Kidney epithelial cell (primary cell): ENCODE measurements around the gene SLC12A4. TPM values are rescaled to one million over a fixed set of nuclear protein-coding genes. Genes with fewer than 3 reads are reported as not detected.
A peak's percentile ranks its signal among the peaks of the same experiment; 100 is the strongest.
"Not testable (repeated sequence)": the region's sequence is repeated elsewhere in the genome, so short reads cannot be mapped to it uniquely, and the experiment has no call there.

ENCODE experiments used
- DNase-seq: peaks from one replicate; pipeline ENCODE4 v3.0.0-alpha.2; 2010; ENCODE audit warnings: low read depth
- H3K27me3 ChIP-seq: 2 replicates; pipeline ENCODE4 v1.6.0; 2011; ENCODE audit warnings: low read length; ENCODE audit not compliant: control insufficient read depth, insufficient read depth
- H3K36me3 ChIP-seq: 2 replicates; pipeline ENCODE4 v1.5.1; 2011; ENCODE audit warnings: low read length; ENCODE audit not compliant: control insufficient read depth, insufficient read depth
- H3K4me3 ChIP-seq: 2 replicates; pipeline ENCODE4 v1.5.1; 2011; ENCODE audit warnings: low read depth, mild to moderate bottlenecking, control low read depth, low read length
- total RNA-seq: library from RNA; depleted of rRNA; stranded (reverse); fragments of >200 nt; gene quantifications from 2 replicates; pipeline ENCODE4 v1.2.3, GENCODE V29; 2015
- TF ChIP-seq, protein P1 (sequence below): IDR thresholded peaks from 2 replicates; pipeline ENCODE4 v1.5.1; 2011; ENCODE audit warnings: mild to moderate bottlenecking, moderate library complexity, low read length, control low read depth, inconsistent platforms; ENCODE audit not compliant: insufficient read depth, poor library complexity, severe bottlenecking

The SLC12A4 gene
- total RNA-seq, 1 donor from 2014 or later = 36.6 TPM

DNA sequence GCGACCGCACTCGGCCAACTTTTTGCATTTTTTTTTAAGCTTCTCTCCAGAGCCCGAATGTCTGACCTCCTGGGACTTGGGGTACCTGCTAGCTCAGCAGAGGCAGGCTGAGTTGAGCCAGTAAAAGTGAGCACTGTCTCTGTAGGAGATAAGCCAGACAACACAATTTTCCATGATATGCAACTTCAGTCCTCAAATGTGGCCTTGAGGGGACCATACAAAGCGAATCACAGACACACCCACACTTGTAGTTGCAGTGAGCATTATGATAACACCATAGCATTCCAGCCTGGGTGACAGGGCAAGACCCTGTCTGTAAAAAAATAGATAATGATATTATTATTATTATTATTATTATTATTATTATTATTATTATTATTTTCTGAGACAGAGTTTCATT, 28.2 kb upstream of the SLC12A4 start:
- no peak overlapping the region for H3K4me3 ChIP-seq
- peaks cover 3% of the 10 kb centered on the region for H3K27me3 ChIP-seq
- no peak for DNase-seq
- H3K36me3 ChIP-seq = no peaks in the 10 kb centered on the region
- TF ChIP-seq, protein P1, sequence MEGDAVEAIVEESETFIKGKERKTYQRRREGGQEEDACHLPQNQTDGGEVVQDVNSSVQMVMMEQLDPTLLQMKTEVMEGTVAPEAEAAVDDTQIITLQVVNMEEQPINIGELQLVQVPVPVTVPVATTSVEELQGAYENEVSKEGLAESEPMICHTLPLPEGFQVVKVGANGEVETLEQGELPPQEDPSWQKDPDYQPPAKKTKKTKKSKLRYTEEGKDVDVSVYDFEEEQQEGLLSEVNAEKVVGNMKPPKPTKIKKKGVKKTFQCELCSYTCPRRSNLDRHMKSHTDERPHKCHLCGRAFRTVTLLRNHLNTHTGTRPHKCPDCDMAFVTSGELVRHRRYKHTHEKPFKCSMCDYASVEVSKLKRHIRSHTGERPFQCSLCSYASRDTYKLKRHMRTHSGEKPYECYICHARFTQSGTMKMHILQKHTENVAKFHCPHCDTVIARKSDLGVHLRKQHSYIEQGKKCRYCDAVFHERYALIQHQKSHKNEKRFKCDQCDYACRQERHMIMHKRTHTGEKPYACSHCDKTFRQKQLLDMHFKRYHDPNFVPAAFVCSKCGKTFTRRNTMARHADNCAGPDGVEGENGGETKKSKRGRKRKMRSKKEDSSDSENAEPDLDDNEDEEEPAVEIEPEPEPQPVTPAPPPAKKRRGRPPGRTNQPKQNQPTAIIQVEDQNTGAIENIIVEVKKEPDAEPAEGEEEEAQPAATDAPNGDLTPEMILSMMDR = no peak

DNA sequence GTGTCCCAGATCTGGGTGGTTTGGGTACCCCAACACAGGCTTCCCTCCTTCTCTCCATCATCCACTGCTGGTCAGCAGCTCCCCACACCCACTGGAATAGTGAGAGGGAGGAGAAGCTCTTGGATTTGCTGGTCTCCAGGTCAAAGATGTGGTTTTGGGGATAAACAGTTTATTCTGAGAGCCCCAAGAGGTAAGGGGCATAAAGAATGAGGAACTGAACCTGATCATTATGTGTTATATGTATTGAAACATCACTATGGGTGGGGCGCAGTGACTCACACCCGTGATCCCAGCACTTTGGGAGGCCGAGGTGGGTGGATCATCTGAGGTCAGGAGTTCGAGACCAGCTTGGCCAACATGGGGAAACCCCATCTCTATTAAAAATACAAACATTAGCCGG, 27.0 kb upstream of the SLC12A4 start:
- peaks cover 3% of the 10 kb centered on the region for H3K27me3 ChIP-seq
- TF ChIP-seq, protein P1 = no peak
- DNase-seq = no peak
- no peak overlapping the region for H3K4me3 ChIP-seq
- H3K36me3 ChIP-seq = no peaks in the 10 kb centered on the region

GRCh38 chr16:67994040-67994408, 25.6 kb upstream of the SLC12A4 start:
- H3K36me3 ChIP-seq, DNase-seq, H3K27me3 ChIP-seq, H3K4me3 ChIP-seq: not testable (repeated sequence)

DNA sequence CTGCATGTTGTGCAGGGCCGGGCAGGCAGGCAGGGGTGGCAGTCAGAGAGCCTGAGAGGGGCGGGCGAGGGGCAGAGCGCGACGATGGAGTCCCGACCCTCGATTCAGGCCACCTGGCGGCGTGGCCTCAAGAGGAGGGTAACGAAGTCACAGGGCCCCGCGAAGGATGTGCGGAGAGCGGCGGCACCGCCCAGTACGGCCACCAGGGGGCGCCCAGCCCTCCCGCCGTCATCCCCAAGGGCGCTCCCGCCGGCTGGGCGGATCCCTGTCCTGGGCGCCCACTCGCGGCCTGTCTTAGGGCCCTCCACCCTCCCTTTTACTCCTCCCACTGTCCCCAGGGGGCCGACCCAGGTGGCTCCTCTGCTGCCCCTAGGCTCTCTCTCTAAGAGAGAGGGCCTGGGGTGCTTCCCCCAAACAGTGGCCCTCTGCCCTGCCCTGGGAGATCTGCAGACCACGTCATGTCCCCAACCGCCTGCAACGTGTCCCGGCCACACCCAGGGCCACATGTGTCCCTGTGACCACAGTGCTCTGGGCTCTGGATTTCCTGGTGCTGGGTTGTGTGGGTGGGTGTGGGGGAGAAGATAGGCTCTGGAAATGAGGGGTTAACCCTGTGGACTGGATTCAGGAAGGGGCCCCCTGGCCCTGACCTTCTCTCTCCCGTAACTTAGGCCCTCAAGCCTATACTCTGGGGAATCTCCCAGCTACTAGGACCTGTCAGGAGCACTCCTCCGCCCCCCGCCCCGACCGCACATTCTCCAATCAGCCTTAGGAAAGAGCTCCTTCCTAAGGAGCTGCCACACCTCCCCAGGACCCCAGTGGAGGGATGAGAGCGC, 25.0 kb upstream of the SLC12A4 start:
- H3K27me3 ChIP-seq = peaks cover 3% of the 10 kb centered on the region
- no peak for DNase-seq
- no peaks in the 10 kb centered on the region for H3K36me3 ChIP-seq
- no peak overlapping the region for H3K4me3 ChIP-seq
- TF ChIP-seq, protein P1 = peak; percentile 83

DNA sequence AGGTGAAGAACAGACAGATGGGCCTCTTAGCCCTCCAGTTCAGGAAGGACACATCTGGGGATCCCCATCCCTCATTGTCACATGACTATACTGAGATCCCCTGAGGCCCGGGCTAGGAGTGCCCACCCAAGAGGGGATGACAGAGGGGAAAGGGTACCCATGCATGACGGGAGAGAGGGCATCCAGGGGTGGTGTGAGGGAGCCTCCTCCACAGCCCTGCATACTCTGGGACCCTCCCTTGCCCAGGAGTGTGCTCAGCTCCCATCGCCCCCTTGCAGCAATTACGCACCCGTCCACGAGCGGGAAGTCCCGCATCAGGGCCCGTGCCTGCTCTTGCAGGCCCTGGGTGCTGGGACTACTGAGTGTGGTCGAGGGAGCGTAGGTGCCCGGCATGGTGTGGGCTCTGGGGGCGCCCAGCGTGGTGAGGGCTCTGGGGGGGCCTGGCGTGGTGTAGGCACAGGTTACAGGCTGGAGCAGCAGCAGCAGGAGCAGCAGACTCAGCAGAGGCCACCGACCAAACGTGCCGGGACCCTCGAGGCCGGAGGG, 24.3 kb upstream of the SLC12A4 start:
- H3K36me3 ChIP-seq = no peaks in the 10 kb centered on the region
- TF ChIP-seq, protein P1 = no peak
- H3K27me3 ChIP-seq = peaks cover 3% of the 10 kb centered on the region
- H3K4me3 ChIP-seq = no peak overlapping the region
- DNase-seq = no peak

DNA sequence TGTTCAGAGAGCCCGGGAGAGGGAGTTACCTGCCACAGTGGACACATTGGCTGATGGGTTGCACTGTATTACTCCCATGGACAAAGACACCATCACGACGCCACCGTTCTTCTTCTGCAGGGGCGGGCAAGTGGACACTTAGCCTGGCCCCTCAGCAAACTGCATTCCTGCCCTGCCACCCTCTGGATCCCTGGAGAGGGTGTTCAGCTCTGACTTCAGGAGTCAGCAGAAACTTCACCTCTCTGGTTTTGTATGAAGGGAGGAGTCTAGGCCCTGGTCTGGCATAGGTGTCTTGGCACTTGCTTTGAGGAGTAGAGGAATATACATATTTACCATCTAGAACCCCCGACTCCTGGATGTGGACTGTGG, 21.6 kb upstream of the SLC12A4 start:
- no peaks in the 10 kb centered on the region for H3K36me3 ChIP-seq
- H3K4me3 ChIP-seq = no peak overlapping the region
- TF ChIP-seq, protein P1 = no peak
- H3K27me3 ChIP-seq = peaks cover 3% of the 10 kb centered on the region
- no peak for DNase-seq
